ENCODE results near the gene SPC24. TPM values are rescaled to one million over a fixed set of nuclear protein-coding genes. Genes with fewer than 3 reads are reported as not detected.
A peak's percentile ranks its signal among the peaks of the same experiment; 100 is the strongest.

SPC24 gene
- total RNA-seq, 1 donor: 39.7 TPM

DNA sequence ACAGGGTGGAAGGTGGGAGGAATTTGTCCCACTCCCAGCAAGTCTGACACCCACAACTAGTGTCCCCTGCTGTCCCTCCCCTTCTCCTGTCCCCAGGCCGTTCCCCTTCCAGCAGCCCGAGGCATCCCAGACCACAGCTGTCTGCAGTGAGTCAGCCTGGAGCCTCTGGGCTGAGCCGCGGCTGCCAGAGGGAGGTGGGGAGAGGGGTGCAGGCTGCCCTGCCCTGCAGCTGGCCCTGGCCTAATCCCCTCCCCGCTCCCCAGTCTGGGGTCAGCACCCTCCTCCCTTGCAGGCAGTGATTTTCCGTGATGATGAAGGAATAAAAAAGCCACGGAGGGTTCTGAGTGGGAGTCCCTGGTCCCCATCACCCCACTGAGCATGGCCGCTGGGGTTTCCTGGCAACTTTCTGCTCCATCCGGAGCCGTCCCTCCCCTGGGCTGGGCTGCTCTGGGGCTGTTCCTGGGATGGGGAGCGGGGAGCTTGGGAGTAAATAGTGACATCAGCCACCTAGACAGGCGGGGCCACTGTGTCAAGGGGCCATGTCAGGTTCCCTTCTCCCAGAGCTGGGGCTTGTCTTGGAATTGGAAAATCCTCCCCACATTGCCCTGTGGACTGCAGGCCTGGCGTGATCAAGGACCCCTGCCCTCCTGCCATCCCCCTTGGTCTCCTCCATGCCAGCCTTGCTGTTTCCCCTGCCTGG lies 16.8 kb downstream of the SPC24 start:
- peak overlapping the region; percentile 12 for H3K4me3 ChIP-seq (ENCODE audit: low read depth, low read length)
- DNase-seq (ENCODE audit: low read depth): peak; percentile 95
- TF ChIP-seq, protein P1, sequence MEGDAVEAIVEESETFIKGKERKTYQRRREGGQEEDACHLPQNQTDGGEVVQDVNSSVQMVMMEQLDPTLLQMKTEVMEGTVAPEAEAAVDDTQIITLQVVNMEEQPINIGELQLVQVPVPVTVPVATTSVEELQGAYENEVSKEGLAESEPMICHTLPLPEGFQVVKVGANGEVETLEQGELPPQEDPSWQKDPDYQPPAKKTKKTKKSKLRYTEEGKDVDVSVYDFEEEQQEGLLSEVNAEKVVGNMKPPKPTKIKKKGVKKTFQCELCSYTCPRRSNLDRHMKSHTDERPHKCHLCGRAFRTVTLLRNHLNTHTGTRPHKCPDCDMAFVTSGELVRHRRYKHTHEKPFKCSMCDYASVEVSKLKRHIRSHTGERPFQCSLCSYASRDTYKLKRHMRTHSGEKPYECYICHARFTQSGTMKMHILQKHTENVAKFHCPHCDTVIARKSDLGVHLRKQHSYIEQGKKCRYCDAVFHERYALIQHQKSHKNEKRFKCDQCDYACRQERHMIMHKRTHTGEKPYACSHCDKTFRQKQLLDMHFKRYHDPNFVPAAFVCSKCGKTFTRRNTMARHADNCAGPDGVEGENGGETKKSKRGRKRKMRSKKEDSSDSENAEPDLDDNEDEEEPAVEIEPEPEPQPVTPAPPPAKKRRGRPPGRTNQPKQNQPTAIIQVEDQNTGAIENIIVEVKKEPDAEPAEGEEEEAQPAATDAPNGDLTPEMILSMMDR (IDR thresholded peaks at IDR 0.05; ENCODE audit: insufficient read depth, low read depth, low read length): no peak

DNA sequence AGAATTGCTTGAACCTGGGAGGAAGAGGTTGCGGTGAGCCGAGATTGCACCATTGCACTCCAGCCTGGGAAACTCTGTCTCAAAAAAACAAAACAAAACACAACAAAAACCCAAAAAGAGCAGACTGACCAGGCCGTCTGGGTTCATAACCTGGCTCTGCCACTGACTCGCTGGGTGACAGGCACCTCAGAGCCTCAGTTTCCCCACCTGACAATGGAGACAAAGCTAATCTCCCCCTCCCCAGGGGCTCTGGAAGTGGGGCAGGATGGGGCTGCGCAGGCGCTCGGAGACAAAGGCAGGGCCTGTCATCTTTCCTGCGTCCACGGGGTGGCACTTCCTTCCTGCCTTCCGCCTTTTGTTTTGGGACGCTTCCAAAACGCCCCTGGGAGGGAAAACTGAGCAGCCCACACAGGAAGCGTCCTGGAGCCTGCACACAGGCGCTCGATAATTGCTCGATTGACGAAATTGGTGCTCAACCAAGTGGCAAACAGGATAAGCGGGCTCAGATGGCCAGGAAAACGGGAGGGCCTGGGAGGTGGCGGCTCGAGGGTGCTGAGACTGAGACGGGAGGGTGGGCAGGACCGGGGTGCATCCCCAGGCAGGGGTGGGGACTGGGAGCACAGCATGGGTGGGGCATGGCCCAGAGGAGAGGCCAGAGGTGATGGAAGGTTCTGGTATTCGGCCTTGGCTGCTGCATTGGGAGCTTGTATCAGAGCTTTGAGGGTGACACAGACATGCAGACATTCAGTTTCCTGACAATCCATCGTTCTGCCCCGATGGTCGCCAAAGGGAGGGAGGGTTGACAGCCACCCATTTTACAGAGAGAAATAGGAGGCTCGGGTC lies 17.8 kb downstream of the SPC24 start:
- TF ChIP-seq, protein P1 (IDR thresholded peaks at IDR 0.05; ENCODE audit: insufficient read depth, low read depth, low read length): peak; percentile 88
- peak; percentile 95 for DNase-seq (ENCODE audit: low read depth)
- H3K4me3 ChIP-seq (ENCODE audit: low read depth, low read length): peak overlapping the region; percentile 25

DNA sequence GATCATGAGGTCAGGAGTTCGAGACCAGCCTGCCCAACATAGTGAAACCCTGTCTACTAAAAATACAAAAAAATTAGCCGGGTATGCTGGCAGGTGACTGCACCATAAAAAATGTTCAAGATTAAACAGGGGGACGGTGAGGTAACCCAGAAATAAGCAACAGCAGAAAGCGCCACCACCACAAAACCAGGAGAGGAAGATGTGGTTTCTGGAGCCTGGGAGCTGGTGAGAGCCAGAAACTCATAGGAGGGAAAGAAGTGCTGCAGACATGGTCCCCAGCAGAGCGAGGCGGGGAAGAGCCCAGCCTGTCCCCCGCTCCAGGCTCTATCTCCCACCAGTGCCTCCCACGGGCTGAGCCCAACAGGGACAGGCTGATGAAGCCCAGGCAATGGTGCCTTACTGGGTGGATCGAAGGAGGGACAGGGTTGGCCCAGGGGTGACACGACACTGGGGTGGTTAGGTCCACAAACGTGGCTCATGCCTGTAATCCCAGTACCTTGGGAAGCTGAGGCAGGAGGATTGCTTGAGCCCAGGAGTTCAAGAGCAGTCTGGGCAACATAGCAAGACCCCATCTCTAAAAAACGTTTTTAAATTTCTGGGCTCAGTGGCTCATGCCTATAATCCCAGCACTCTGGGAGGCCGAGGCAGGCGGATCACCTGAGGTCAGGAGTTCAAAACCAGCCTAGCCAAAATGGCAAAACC lies 19.0 kb downstream of the SPC24 start:
- no peak for DNase-seq (ENCODE audit: low read depth)
- H3K4me3 ChIP-seq (ENCODE audit: low read depth, low read length): no peak overlapping the region
- TF ChIP-seq, protein P1 (IDR thresholded peaks at IDR 0.05; ENCODE audit: insufficient read depth, low read depth, low read length): no peak

DNA sequence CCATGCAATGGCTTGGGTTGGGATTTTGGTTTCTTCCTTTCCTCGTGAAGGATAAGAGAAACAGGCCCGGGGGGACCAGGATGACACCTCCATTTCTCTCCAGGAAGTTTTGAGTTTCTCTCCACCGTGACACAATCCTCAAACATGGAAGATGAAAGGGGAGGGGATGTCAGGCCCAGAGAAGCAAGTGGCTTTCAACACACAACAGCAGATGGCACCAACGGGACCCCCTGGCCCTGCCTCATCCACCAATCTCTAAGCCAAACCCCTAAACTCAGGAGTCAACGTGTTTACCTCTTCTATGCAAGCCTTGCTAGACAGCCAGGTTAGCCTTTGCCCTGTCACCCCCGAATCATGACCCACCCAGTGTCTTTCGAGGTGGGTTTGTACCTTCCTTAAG lies 24.1 kb downstream of the SPC24 start:
- DNase-seq (ENCODE audit: low read depth): no peak
- H3K4me3 ChIP-seq (ENCODE audit: low read depth, low read length): no peak overlapping the region
- TF ChIP-seq, protein P1 (IDR thresholded peaks at IDR 0.05; ENCODE audit: insufficient read depth, low read depth, low read length): no peak

- peak; percentile 77 for DNase-seq (ENCODE audit: low read depth)
- TF ChIP-seq, protein P1 (IDR thresholded peaks at IDR 0.05; ENCODE audit: insufficient read depth, low read depth, low read length): peak; percentile 92
- H3K4me3 ChIP-seq (ENCODE audit: low read depth, low read length): no peak overlapping the region
Measured at GRCh38 chr19:11130824-11131455, 24.6 kb downstream of the SPC24 start.

GRCh38 chr19:11127905-11128304 lies 27.7 kb downstream of the SPC24 start:
- H3K4me3 ChIP-seq (ENCODE audit: low read depth, low read length): no peak overlapping the region
- DNase-seq (ENCODE audit: low read depth): no peak
- TF ChIP-seq, protein P1 (IDR thresholded peaks at IDR 0.05; ENCODE audit: insufficient read depth, low read depth, low read length): no peak
